ENCODE results near the gene INSM2.

Gene INSM2

GRCh38 chr14:35551081-35551480 lies 17.1 kb downstream of the INSM2 start:
- no peak for DNase-seq

- no peak for DNase-seq
Observed at GRCh38 chr14:35553808-35554207, 19.8 kb downstream of the INSM2 start.

GRCh38 chr14:35556548-35556947 lies 22.6 kb downstream of the INSM2 start:
- DNase-seq, result no peak

GRCh38 chr14:35557221-35557747 lies 23.3 kb downstream of the INSM2 start:
- no peak for DNase-seq

GRCh38 chr14:35558680-35559079 lies 24.7 kb downstream of the INSM2 start:
- no peak for DNase-seq

- no peak for DNase-seq
Observed at GRCh38 chr14:35565871-35566464, 32.0 kb downstream of the INSM2 start.

GRCh38 chr14:35571598-35571997 lies 37.6 kb downstream of the INSM2 start:
- DNase-seq, result no peak

- no peak for DNase-seq
Observed at GRCh38 chr14:35573911-35574310, 39.9 kb downstream of the INSM2 start.

GRCh38 chr14:35576260-35576659 lies 42.3 kb downstream of the INSM2 start:
- DNase-seq, result no peak

GRCh38 chr14:35576856-35577255 lies 42.9 kb downstream of the INSM2 start:
- no peak for DNase-seq

GRCh38 chr14:35578135-35578534 lies 44.2 kb downstream of the INSM2 start:
- DNase-seq, result no peak

GRCh38 chr14:35578639-35579038 lies 44.7 kb downstream of the INSM2 start:
- no peak for DNase-seq

Measured in NK-92 treated with Interleukin-12 subunit alpha and Interleukin-12 subunit beta, amount 100 ng/mL, for 24 hours (cell line).